Measurements from ENCODE around the gene SGCD. TPM values are rescaled to one million over a fixed set of nuclear protein-coding genes. Genes with fewer than 3 reads are reported as not detected.
"Not testable (repeated sequence)": the region's sequence is repeated elsewhere in the genome, so short reads cannot be mapped to it uniquely, and the experiment has no call there.

Gene SGCD
- total RNA-seq, 1 experiment from 2014 or later: not detected

GRCh38 chr5:156598964-156599363 is 272.0 kb downstream of the SGCD start:
- Histone ChIP-seq H3K27ac (ENCODE audit: low read length) (no peak overlapping the region), H3K27me3 (ENCODE audit: control insufficient read depth, insufficient read depth, low read length) (no peaks in the 10 kb centered on the region), H3K9me3 (ENCODE audit: control insufficient read depth, insufficient read depth, low read depth, low read length) (no peaks in the 10 kb centered on the region), H3K36me3 (ENCODE audit: control insufficient read depth, insufficient read depth, low read length) (no peaks in the 10 kb centered on the region), H3K4me1 (ENCODE audit: control insufficient read depth, insufficient read depth, low read length) (no peaks in the 10 kb centered on the region), H3K4me3 (ENCODE audit: low read depth in 2 of 2, low read length in 2 of 2) (no peak overlapping the region)
- in situ Hi-C loops (cut with HindIII; ENCODE audit: low pct_unique_long_range_greater_than_20kb, low sequenced_read_pairs) (no loop called here), intact Hi-C loops (cut with micrococcal nuclease; ENCODE audit: unreplicated experiment) (no loop called here)
- ChIA-PET CTCF (no interaction called here), POLR2A (no interaction called here)
- TF ChIP-seq POLR2AphosphoS5 (IDR thresholded peaks at IDR 0.05; ENCODE audit: low read depth, low read length) (no peak), TCF7L2 (IDR thresholded peaks at IDR 0.05; ENCODE audit: low read depth, low read length) (no peak), REST (IDR thresholded peaks at IDR 0.05; ENCODE audit: insufficient read depth in 1 of 2, low read depth in 2 of 2, low read length in 1 of 2) (no peak), SIN3A (IDR thresholded peaks at IDR 0.05; ENCODE audit: borderline replicate concordance, insufficient read depth, low read depth, low read length) (no peak)
- TF ChIP-seq, protein P1, sequence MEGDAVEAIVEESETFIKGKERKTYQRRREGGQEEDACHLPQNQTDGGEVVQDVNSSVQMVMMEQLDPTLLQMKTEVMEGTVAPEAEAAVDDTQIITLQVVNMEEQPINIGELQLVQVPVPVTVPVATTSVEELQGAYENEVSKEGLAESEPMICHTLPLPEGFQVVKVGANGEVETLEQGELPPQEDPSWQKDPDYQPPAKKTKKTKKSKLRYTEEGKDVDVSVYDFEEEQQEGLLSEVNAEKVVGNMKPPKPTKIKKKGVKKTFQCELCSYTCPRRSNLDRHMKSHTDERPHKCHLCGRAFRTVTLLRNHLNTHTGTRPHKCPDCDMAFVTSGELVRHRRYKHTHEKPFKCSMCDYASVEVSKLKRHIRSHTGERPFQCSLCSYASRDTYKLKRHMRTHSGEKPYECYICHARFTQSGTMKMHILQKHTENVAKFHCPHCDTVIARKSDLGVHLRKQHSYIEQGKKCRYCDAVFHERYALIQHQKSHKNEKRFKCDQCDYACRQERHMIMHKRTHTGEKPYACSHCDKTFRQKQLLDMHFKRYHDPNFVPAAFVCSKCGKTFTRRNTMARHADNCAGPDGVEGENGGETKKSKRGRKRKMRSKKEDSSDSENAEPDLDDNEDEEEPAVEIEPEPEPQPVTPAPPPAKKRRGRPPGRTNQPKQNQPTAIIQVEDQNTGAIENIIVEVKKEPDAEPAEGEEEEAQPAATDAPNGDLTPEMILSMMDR (IDR thresholded peaks at IDR 0.05): no peak
- ATAC-seq (no peak), DNase-seq (ENCODE audit: low read depth, low spot score) (no peak)
- BruUV-seq (replicated peaks): no TSS peak

- ATAC-seq; DNase-seq (ENCODE audit: low read depth, low spot score); POLR2A ChIA-PET; in situ Hi-C loops (cut with HindIII; ENCODE audit: low pct_unique_long_range_greater_than_20kb, low sequenced_read_pairs); H3K4me3 ChIP-seq (ENCODE audit: low read depth in 2 of 2, low read length in 2 of 2); intact Hi-C loops (cut with micrococcal nuclease; ENCODE audit: unreplicated experiment); H3K4me1 ChIP-seq (ENCODE audit: control insufficient read depth, insufficient read depth, low read length); CTCF ChIA-PET; H3K9me3 ChIP-seq (ENCODE audit: control insufficient read depth, insufficient read depth, low read depth, low read length); H3K36me3 ChIP-seq (ENCODE audit: control insufficient read depth, insufficient read depth, low read length); BruUV-seq (replicated peaks); H3K27me3 ChIP-seq (ENCODE audit: control insufficient read depth, insufficient read depth, low read length); H3K27ac ChIP-seq (ENCODE audit: low read length): not testable (repeated sequence)
Measured at GRCh38 chr5:156610582-156610981, 283.6 kb downstream of the SGCD start.

- TF ChIP-seq REST (IDR thresholded peaks at IDR 0.05; ENCODE audit: insufficient read depth in 1 of 2, low read depth in 2 of 2, low read length in 1 of 2) (no peak), SIN3A (IDR thresholded peaks at IDR 0.05; ENCODE audit: borderline replicate concordance, insufficient read depth, low read depth, low read length) (no peak), POLR2AphosphoS5 (IDR thresholded peaks at IDR 0.05; ENCODE audit: low read depth, low read length) (no peak), TCF7L2 (IDR thresholded peaks at IDR 0.05; ENCODE audit: low read depth, low read length) (no peak)
- TF ChIP-seq, protein P1 (IDR thresholded peaks at IDR 0.05): no peak
- DNase-seq (ENCODE audit: low read depth, low spot score) (no peak), ATAC-seq (no peak)
- Histone ChIP-seq H3K27ac (ENCODE audit: low read length) (no peak overlapping the region), H3K27me3 (ENCODE audit: control insufficient read depth, insufficient read depth, low read length) (no peaks in the 10 kb centered on the region), H3K4me1 (ENCODE audit: control insufficient read depth, insufficient read depth, low read length) (no peaks in the 10 kb centered on the region), H3K9me3 (ENCODE audit: control insufficient read depth, insufficient read depth, low read depth, low read length) (no peaks in the 10 kb centered on the region), H3K36me3 (ENCODE audit: control insufficient read depth, insufficient read depth, low read length) (no peaks in the 10 kb centered on the region), H3K4me3 (ENCODE audit: low read depth in 2 of 2, low read length in 2 of 2) (no peak overlapping the region)
- CTCF ChIA-PET: no interaction called here
- POLR2A ChIA-PET: no interaction called here
- in situ Hi-C loops (cut with HindIII; ENCODE audit: low pct_unique_long_range_greater_than_20kb, low sequenced_read_pairs) (no loop called here), intact Hi-C loops (cut with micrococcal nuclease; ENCODE audit: unreplicated experiment) (no loop called here)
- no TSS peak for BruUV-seq (replicated peaks)
Measured at GRCh38 chr5:156615901-156616300, 288.9 kb downstream of the SGCD start.

All from Panc1 (cell line).